ENCODE data around the gene ZNF609.

Gene ZNF609

DNA sequence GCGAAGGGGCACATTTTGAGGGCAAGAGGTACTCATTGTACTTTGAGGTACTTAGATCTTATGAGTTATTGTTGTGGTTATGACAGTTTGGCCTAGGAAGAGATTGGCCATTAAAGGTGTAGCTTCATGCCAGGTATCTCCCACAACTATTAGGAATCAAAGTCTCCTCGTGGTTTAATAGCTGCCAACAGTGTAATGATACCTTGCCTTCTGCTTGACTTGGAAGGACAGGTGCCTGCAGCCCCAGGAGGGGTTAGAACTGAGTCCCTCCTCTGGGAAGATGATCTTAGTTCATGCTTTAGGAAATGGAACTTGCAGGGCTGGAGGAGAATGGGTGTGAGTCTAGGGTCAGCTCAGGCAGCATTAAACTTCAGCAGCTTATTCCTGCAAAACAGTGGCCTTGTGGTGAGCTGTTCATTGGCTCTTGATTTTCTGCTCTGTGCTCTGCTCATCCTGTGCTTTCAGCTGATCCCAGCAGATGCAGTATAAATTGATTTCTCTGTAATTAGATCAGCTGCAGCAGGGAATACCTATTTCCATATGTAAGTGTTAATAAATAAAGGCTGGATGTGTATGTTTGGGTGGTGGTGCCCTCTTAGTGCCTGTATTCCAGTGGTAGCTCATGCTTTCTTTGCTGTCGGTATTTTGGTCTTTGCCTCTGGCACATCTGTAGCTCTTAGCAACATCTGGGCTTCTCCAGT is 40.5 kb downstream of the ZNF609 start:
- Histone ChIP-seq H3K36me3 (ENCODE audit: control insufficient read depth in 4 of 4, insufficient read depth in 4 of 4, low read length in 3 of 4) (peaks cover 2 to 58% (median 30%) of the 10 kb centered on the region in 4 experiments), H3K9me3 (ENCODE audit: control extremely low read depth in 1 of 5, control insufficient read depth in 4 of 5, insufficient read depth in 2 of 5, low read depth in 1 of 5, low read length in 4 of 5) (no peaks in the 10 kb centered on the region), H3K27ac (ENCODE audit: insufficient read depth in 1 of 2, low read depth in 1 of 2, low read length in 2 of 2, poor library complexity in 1 of 2, severe bottlenecking in 2 of 2) (no peak overlapping the region), H3K27me3 (replicated peaks in 2 of 5; ENCODE audit: control insufficient read depth in 4 of 5, insufficient read depth in 5 of 5, low read length in 4 of 5) (no peaks in the 10 kb centered on the region), H3K4me3 (ENCODE audit: control insufficient read depth in 1 of 7, extremely low read depth in 1 of 7, insufficient read depth in 4 of 7, low read depth in 2 of 7, low read length in 6 of 7) (no peak overlapping the region), H3K4me1 (ENCODE audit: control extremely low read depth in 1 of 4, control insufficient read depth in 4 of 4, insufficient read depth in 4 of 4, low read length in 3 of 4) (peaks cover 25 to 50% (median 33%) of the 10 kb centered on the region in 4 experiments)
- POLR2A ChIA-PET, result no interaction called here
- WGBS (ENCODE audit: insufficient coverage), result 63% methylated on average over 3 of the region's 3 CpGs
- no peak for DNase-seq
- CTCF ChIA-PET, result interaction anchor here (1.0 to 1.3 kb wide), 4 partner anchors 7 to 34 kb away, joined by 3 to 6 read pairs (median 3); no protein-coding TSS in a partner anchor

DNA sequence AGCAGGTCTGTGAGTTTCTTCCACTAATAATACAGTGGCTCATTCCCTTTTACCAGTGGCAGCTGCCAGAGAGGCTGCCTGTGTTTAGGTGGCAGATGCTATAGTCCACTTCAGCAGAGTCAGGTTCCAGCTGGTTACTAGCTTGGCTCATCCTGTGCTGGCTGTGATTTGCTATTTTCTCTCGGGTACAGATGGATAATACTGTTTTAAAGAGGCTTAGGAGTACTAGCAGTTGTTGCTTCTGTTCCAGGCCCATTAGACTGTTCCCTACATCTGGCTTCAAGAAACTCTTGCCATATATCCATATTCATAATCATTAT is 41.0 kb downstream of the ZNF609 start:
- ChIA-PET CTCF (interaction anchor here (1.0 to 1.3 kb wide), 3 partner anchors 12 to 34 kb away, joined by 3 to 6 read pairs (median 3); no protein-coding TSS in a partner anchor), POLR2A (interaction anchor here (0.5 kb wide), 1 partner anchor 50 kb away, joined by 3 read pairs; no protein-coding TSS in a partner anchor)
- Histone ChIP-seq H3K4me3 (ENCODE audit: control insufficient read depth in 1 of 7, extremely low read depth in 1 of 7, insufficient read depth in 4 of 7, low read depth in 2 of 7, low read length in 6 of 7) (no peak overlapping the region), H3K9me3 (ENCODE audit: control extremely low read depth in 1 of 5, control insufficient read depth in 4 of 5, insufficient read depth in 2 of 5, low read depth in 1 of 5, low read length in 4 of 5) (no peaks in the 10 kb centered on the region), H3K27me3 (replicated peaks in 2 of 5; ENCODE audit: control insufficient read depth in 4 of 5, insufficient read depth in 5 of 5, low read length in 4 of 5) (no peaks in the 10 kb centered on the region), H3K36me3 (ENCODE audit: control insufficient read depth in 4 of 4, insufficient read depth in 4 of 4, low read length in 3 of 4) (peaks cover 2 to 58% (median 28%) of the 10 kb centered on the region in 4 experiments), H3K27ac (ENCODE audit: insufficient read depth in 1 of 2, low read depth in 1 of 2, low read length in 2 of 2, poor library complexity in 1 of 2, severe bottlenecking in 2 of 2) (peak overlapping the region in 1 of 2 experiments; percentile 72), H3K4me1 (ENCODE audit: control extremely low read depth in 1 of 4, control insufficient read depth in 4 of 4, insufficient read depth in 4 of 4, low read length in 3 of 4) (peaks cover 25 to 47% (median 32%) of the 10 kb centered on the region in 4 experiments)
- WGBS (ENCODE audit: insufficient coverage), result 60% methylated on average over 1 of the region's 1 CpG
- DNase-seq, result no peak

DNA sequence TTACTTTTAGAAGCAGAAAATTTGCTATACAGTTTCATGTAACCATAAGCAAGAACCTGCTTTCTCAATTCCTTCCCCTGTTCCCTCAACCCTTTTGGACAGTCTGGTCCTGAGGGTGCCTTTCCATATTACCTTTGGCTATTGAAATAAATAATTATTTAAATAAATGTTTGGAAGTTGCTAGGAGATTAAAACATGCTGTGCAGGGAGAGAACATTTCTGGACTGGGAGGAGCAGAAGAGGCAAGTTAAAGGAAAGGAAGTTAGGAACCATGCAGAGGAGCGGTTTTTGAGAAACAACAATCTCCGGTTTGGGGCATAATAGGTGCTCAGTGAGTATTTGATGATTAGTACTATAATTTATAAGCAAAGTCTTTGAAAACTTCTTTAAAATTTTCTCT is 41.8 kb downstream of the ZNF609 start:
- CTCF ChIA-PET, result interaction anchor here (1.4 kb wide), 1 partner anchor 178 kb away, joined by 3 read pairs; no protein-coding TSS in a partner anchor
- Histone ChIP-seq H3K27me3 (replicated peaks in 2 of 5; ENCODE audit: control insufficient read depth in 4 of 5, insufficient read depth in 5 of 5, low read length in 4 of 5) (no peaks in the 10 kb centered on the region), H3K27ac (ENCODE audit: insufficient read depth in 1 of 2, low read depth in 1 of 2, low read length in 2 of 2, poor library complexity in 1 of 2, severe bottlenecking in 2 of 2) (peak overlapping the region in 1 of 2 experiments; percentile 72), H3K4me1 (ENCODE audit: control extremely low read depth in 1 of 4, control insufficient read depth in 4 of 4, insufficient read depth in 4 of 4, low read length in 3 of 4) (peaks cover 27 to 52% (median 37%) of the 10 kb centered on the region in 4 experiments), H3K36me3 (ENCODE audit: control insufficient read depth in 4 of 4, insufficient read depth in 4 of 4, low read length in 3 of 4) (peaks cover 2 to 57% (median 27%) of the 10 kb centered on the region in 4 experiments), H3K9me3 (ENCODE audit: control extremely low read depth in 1 of 5, control insufficient read depth in 4 of 5, insufficient read depth in 2 of 5, low read depth in 1 of 5, low read length in 4 of 5) (no peaks in the 10 kb centered on the region), H3K4me3 (ENCODE audit: control insufficient read depth in 1 of 7, extremely low read depth in 1 of 7, insufficient read depth in 4 of 7, low read depth in 2 of 7, low read length in 6 of 7) (peak overlapping the region in 1 of 7 experiments; percentile 66)
- peak in 1 of 3 donors; percentile 14 for DNase-seq
- no CpG with 5 or more reads among the region's 2 CpGs for WGBS (ENCODE audit: insufficient coverage)
- POLR2A ChIA-PET, result no interaction called here

DNA sequence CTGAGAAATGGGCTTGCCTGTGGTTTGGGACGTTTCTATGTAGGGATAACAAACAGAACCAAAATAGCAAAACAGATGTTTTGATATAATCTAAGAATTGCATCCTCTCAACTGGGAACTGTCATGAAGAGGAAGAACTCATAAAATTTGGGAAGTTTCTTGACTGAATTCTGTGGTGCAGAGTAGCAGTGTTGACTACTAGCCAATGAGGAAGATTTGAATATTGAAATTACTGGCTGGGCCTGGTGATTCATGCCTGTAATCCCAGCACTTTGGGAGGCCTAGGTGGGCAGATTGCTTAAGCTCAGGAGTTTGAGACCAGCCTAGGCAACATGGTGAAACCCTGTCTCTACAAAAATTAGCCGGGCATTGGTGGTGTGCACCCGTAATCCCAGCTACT is 42.2 kb downstream of the ZNF609 start:
- peaks cover 2 to 54% (median 25%) of the 10 kb centered on the region in 4 experiments for H3K36me3 ChIP-seq (ENCODE audit: control insufficient read depth in 4 of 4, insufficient read depth in 4 of 4, low read length in 3 of 4)
- H3K9me3 ChIP-seq (ENCODE audit: control extremely low read depth in 1 of 5, control insufficient read depth in 4 of 5, insufficient read depth in 2 of 5, low read depth in 1 of 5, low read length in 4 of 5), result no peaks in the 10 kb centered on the region
- CTCF ChIA-PET, result interaction anchor here (1.3 to 1.4 kb wide), 2 partner anchors 8 to 178 kb away, joined by 3 read pairs; no protein-coding TSS in a partner anchor
- H3K4me3 ChIP-seq (ENCODE audit: control insufficient read depth in 1 of 7, extremely low read depth in 1 of 7, insufficient read depth in 4 of 7, low read depth in 2 of 7, low read length in 6 of 7), result peak overlapping the region in 3 of 7 experiments; percentile 38 to 66 (median 54)
- no peaks in the 10 kb centered on the region for H3K27me3 ChIP-seq (replicated peaks in 2 of 5; ENCODE audit: control insufficient read depth in 4 of 5, insufficient read depth in 5 of 5, low read length in 4 of 5)
- peaks cover 27 to 56% (median 41%) of the 10 kb centered on the region in 4 experiments for H3K4me1 ChIP-seq (ENCODE audit: control extremely low read depth in 1 of 4, control insufficient read depth in 4 of 4, insufficient read depth in 4 of 4, low read length in 3 of 4)
- peak in 2 of 3 donors; percentile 32 to 34 for DNase-seq
- peak overlapping the region in 1 of 2 experiments; percentile 72 for H3K27ac ChIP-seq (ENCODE audit: insufficient read depth in 1 of 2, low read depth in 1 of 2, low read length in 2 of 2, poor library complexity in 1 of 2, severe bottlenecking in 2 of 2)
- WGBS (ENCODE audit: insufficient coverage), result 100% methylated on average over 2 of the region's 3 CpGs
- POLR2A ChIA-PET, result no interaction called here

DNA sequence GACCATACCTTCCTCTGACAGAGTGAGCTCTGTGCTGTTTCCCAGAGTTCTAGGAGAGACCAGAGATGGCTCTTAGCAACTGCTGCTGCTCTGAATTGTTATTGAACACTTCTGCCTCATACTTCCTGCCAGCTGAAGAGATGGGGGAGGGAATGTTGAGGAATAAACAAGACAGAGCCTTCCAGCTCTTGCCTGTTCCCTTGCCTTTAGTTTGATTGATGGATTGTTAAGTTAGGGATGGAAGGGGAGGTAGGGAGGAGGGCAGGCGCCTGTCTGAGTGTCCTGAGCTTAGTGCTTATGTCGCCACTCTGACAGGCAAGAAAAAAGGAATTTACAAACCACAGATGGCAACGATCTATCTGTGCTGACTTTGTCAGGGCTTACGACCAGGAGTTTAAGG is 42.8 kb downstream of the ZNF609 start:
- CTCF ChIA-PET, result interaction anchor here (0.9 to 2.1 kb wide), 9 partner anchors 8 to 177 kb away, joined by 3 to 9 read pairs (median 3); no protein-coding TSS in a partner anchor
- DNase-seq, result peak in 1 of 3 donors; percentile 30
- H3K27me3 ChIP-seq (replicated peaks in 2 of 5; ENCODE audit: control insufficient read depth in 4 of 5, insufficient read depth in 5 of 5, low read length in 4 of 5), result no peaks in the 10 kb centered on the region
- H3K4me3 ChIP-seq (ENCODE audit: control insufficient read depth in 1 of 7, extremely low read depth in 1 of 7, insufficient read depth in 4 of 7, low read depth in 2 of 7, low read length in 6 of 7), result peak overlapping the region in 4 of 7 experiments; percentile 38 to 66 (median 58)
- 0% methylated on average over 2 of the region's 4 CpGs for WGBS (ENCODE audit: insufficient coverage)
- H3K4me1 ChIP-seq (ENCODE audit: control extremely low read depth in 1 of 4, control insufficient read depth in 4 of 4, insufficient read depth in 4 of 4, low read length in 3 of 4), result peaks cover 32 to 62% (median 45%) of the 10 kb centered on the region in 4 experiments
- H3K27ac ChIP-seq (ENCODE audit: insufficient read depth in 1 of 2, low read depth in 1 of 2, low read length in 2 of 2, poor library complexity in 1 of 2, severe bottlenecking in 2 of 2), result peak overlapping the region in 1 of 2 experiments; percentile 72
- no peaks in the 10 kb centered on the region for H3K9me3 ChIP-seq (ENCODE audit: control extremely low read depth in 1 of 5, control insufficient read depth in 4 of 5, insufficient read depth in 2 of 5, low read depth in 1 of 5, low read length in 4 of 5)
- POLR2A ChIA-PET, result interaction anchor here (0.6 kb wide), 1 partner anchor 52 kb away, joined by 3 read pairs; no protein-coding TSS in a partner anchor
- peaks cover 2 to 54% (median 25%) of the 10 kb centered on the region in 4 experiments for H3K36me3 ChIP-seq (ENCODE audit: control insufficient read depth in 4 of 4, insufficient read depth in 4 of 4, low read length in 3 of 4)

DNA sequence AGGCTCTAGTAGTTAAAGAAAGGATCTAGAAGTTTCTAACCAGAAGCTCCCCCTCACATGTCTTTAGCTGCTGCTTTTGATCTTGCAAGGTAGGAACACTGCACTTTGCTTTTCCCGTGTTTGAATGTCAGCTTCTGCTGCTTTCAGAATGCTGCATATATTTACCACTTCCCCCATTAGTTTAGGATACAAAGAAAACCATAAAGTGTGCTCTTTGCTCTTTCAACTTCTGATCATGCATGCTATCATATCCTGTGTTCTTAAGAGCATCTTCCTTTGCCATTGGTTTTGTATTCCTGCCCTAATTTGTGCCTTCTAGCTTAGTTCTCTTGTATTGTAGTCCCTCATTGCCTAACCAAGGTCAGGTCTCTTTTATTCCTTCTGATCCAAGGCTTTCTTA is 43.3 kb downstream of the ZNF609 start:
- H3K36me3 ChIP-seq (ENCODE audit: control insufficient read depth in 4 of 4, insufficient read depth in 4 of 4, low read length in 3 of 4), result peaks cover 2 to 51% (median 25%) of the 10 kb centered on the region in 4 experiments
- ChIA-PET POLR2A (interaction anchor here (0.6 to 0.8 kb wide), 2 partner anchors 52 to 98 kb away, joined by 3 to 7 read pairs; no protein-coding TSS in a partner anchor), CTCF (interaction anchor here (0.9 to 2.1 kb wide), 9 partner anchors 9 to 177 kb away, joined by 3 to 9 read pairs (median 3); no protein-coding TSS in a partner anchor)
- H3K9me3 ChIP-seq (ENCODE audit: control extremely low read depth in 1 of 5, control insufficient read depth in 4 of 5, insufficient read depth in 2 of 5, low read depth in 1 of 5, low read length in 4 of 5), result no peaks in the 10 kb centered on the region
- 0% methylated on average over 1 of the region's 1 CpG for WGBS (ENCODE audit: insufficient coverage)
- DNase-seq, result peak in 1 of 3 donors; percentile 19
- no peaks in the 10 kb centered on the region for H3K27me3 ChIP-seq (replicated peaks in 2 of 5; ENCODE audit: control insufficient read depth in 4 of 5, insufficient read depth in 5 of 5, low read length in 4 of 5)
- peaks cover 32 to 67% (median 46%) of the 10 kb centered on the region in 4 experiments for H3K4me1 ChIP-seq (ENCODE audit: control extremely low read depth in 1 of 4, control insufficient read depth in 4 of 4, insufficient read depth in 4 of 4, low read length in 3 of 4)
- H3K27ac ChIP-seq (ENCODE audit: insufficient read depth in 1 of 2, low read depth in 1 of 2, low read length in 2 of 2, poor library complexity in 1 of 2, severe bottlenecking in 2 of 2), result peak overlapping the region; percentile 5 to 72
- H3K4me3 ChIP-seq (ENCODE audit: control insufficient read depth in 1 of 7, extremely low read depth in 1 of 7, insufficient read depth in 4 of 7, low read depth in 2 of 7, low read length in 6 of 7), result peak overlapping the region in 4 of 7 experiments; percentile 38 to 66 (median 58)
